Measurements from ENCODE around the gene PRDM2.
"Not testable (repeated sequence)": the region's sequence is repeated elsewhere in the genome, so short reads cannot be mapped to it uniquely, and the experiment has no call there.

Gene PRDM2

GRCh38 chr1:13700521-13701270 lies 708 bp downstream of the PRDM2 start:
- DNase-seq (ENCODE audit: low spot score), result peak; percentile 14

- no peak for DNase-seq (ENCODE audit: low spot score)
Measured at GRCh38 chr1:13701271-13701640, 1.3 kb downstream of the PRDM2 start.

GRCh38 chr1:13702425-13703127 lies 2.6 kb downstream of the PRDM2 start:
- DNase-seq (ENCODE audit: low spot score), result no peak

GRCh38 chr1:13703128-13703513 lies 3.1 kb downstream of the PRDM2 start:
- no peak for DNase-seq (ENCODE audit: low spot score)

- no peak for DNase-seq (ENCODE audit: low spot score)
Measured at GRCh38 chr1:13703558-13704490, 3.8 kb downstream of the PRDM2 start.

- no peak for DNase-seq (ENCODE audit: low spot score)
Measured at GRCh38 chr1:13706046-13706445, 6.1 kb downstream of the PRDM2 start.

GRCh38 chr1:13707164-13707563 lies 7.2 kb downstream of the PRDM2 start:
- no peak for DNase-seq (ENCODE audit: low spot score)

- DNase-seq (ENCODE audit: low spot score), result peak; percentile 80
Measured at GRCh38 chr1:13708380-13708982, 8.5 kb downstream of the PRDM2 start.

GRCh38 chr1:13710086-13710485 lies 10.1 kb downstream of the PRDM2 start:
- DNase-seq (ENCODE audit: low spot score), result no peak

- DNase-seq (ENCODE audit: low spot score), result no peak
Measured at GRCh38 chr1:13714851-13715250, 14.9 kb downstream of the PRDM2 start.

GRCh38 chr1:13715616-13716287 lies 15.8 kb downstream of the PRDM2 start:
- not testable (repeated sequence) for DNase-seq (ENCODE audit: low spot score)

GRCh38 chr1:13722808-13723360 lies 22.9 kb downstream of the PRDM2 start:
- no peak for DNase-seq (ENCODE audit: low spot score)

- no peak for DNase-seq (ENCODE audit: low spot score)
Measured at GRCh38 chr1:13723810-13724209, 23.8 kb downstream of the PRDM2 start.

GRCh38 chr1:13725714-13726175 lies 25.8 kb downstream of the PRDM2 start:
- peak; percentile 22 for DNase-seq (ENCODE audit: low spot score)

GRCh38 chr1:13728091-13728715 lies 28.2 kb downstream of the PRDM2 start:
- DNase-seq (ENCODE audit: low spot score), result no peak

- no peak for DNase-seq (ENCODE audit: low spot score)
Measured at GRCh38 chr1:13730291-13730690, 30.3 kb downstream of the PRDM2 start.

- DNase-seq (ENCODE audit: low spot score), result no peak
Measured at GRCh38 chr1:13730751-13731482, 30.9 kb downstream of the PRDM2 start.

GRCh38 chr1:13731897-13732296 lies 31.9 kb downstream of the PRDM2 start:
- no peak for DNase-seq (ENCODE audit: low spot score)

- no peak for DNase-seq (ENCODE audit: low spot score)
Measured at GRCh38 chr1:13732971-13733667, 33.1 kb downstream of the PRDM2 start.
